Measurements from ENCODE around the gene YARS2. TPM values are rescaled to one million over a fixed set of nuclear protein-coding genes. Genes with fewer than 3 reads are reported as not detected.

Gene YARS2
- total RNA-seq, 2 donors from 2014 or later: 34.1 to 72.7 TPM

- Mint-ChIP-seq H3K9me3 (no peaks in the 10 kb centered on the region), H3K4me1 (peaks cover 21% of the 10 kb centered on the region), H3K36me3 (ENCODE audit: low read depth) (peaks cover 45% of the 10 kb centered on the region), H3K27me3 (ENCODE audit: insufficient read depth) (no peaks in the 10 kb centered on the region), H3K4me3 (peak overlapping the region; percentile 95), H3K27ac (peak overlapping the region; percentile 32)
- peaks cover 6% of the 10 kb centered on the region for H3K4me1 ChIP-seq (ENCODE audit: control insufficient read depth, insufficient read depth, low read length)
- no peaks in the 10 kb centered on the region for H3K9me3 ChIP-seq (ENCODE audit: control insufficient read depth, low read length)
- H3K27me3 ChIP-seq (ENCODE audit: control insufficient read depth, insufficient read depth, low read length, poor library complexity, severe bottlenecking): no peaks in the 10 kb centered on the region
- peaks cover 49% of the 10 kb centered on the region for H3K36me3 ChIP-seq (ENCODE audit: control insufficient read depth, insufficient read depth, low read length)
- H3K4me3 ChIP-seq (ENCODE audit: low read length): peak overlapping the region; percentile 94
- H3K27ac ChIP-seq (ENCODE audit: low read depth, low read length): no peak overlapping the region
- TF ChIP-seq, protein P1, sequence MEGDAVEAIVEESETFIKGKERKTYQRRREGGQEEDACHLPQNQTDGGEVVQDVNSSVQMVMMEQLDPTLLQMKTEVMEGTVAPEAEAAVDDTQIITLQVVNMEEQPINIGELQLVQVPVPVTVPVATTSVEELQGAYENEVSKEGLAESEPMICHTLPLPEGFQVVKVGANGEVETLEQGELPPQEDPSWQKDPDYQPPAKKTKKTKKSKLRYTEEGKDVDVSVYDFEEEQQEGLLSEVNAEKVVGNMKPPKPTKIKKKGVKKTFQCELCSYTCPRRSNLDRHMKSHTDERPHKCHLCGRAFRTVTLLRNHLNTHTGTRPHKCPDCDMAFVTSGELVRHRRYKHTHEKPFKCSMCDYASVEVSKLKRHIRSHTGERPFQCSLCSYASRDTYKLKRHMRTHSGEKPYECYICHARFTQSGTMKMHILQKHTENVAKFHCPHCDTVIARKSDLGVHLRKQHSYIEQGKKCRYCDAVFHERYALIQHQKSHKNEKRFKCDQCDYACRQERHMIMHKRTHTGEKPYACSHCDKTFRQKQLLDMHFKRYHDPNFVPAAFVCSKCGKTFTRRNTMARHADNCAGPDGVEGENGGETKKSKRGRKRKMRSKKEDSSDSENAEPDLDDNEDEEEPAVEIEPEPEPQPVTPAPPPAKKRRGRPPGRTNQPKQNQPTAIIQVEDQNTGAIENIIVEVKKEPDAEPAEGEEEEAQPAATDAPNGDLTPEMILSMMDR (conservative IDR thresholded peaks at IDR 0.05): no peak
- no peak for DNase-seq
- H3K9ac ChIP-seq (ENCODE audit: extremely low read depth, low read length, poor library complexity, severe bottlenecking): peak overlapping the region; percentile 84
- WGBS, 2 experiments (ENCODE audit: insufficient coverage in 1 of 2, insufficient read length in 1 of 2): 20 to 70% methylated on average over 1 to 2 of the region's 2 CpGs
Observed at GRCh38 chr12:32754111-32754510, 1.6 kb downstream of the YARS2 start.

GRCh38 chr12:32753605-32754004 is 2.1 kb downstream of the YARS2 start:
- H3K36me3 ChIP-seq (ENCODE audit: control insufficient read depth, insufficient read depth, low read length): peaks cover 54% of the 10 kb centered on the region
- Mint-ChIP-seq H3K36me3 (ENCODE audit: low read depth) (peaks cover 50% of the 10 kb centered on the region), H3K4me1 (peaks cover 21% of the 10 kb centered on the region), H3K4me3 (peak overlapping the region; percentile 95), H3K9me3 (no peaks in the 10 kb centered on the region), H3K27me3 (ENCODE audit: insufficient read depth) (no peaks in the 10 kb centered on the region), H3K27ac (peak overlapping the region; percentile 32)
- H3K27me3 ChIP-seq (ENCODE audit: control insufficient read depth, insufficient read depth, low read length, poor library complexity, severe bottlenecking): no peaks in the 10 kb centered on the region
- 80 to 89% methylated on average over 1 to 3 of the region's 4 CpGs for WGBS, 2 experiments (ENCODE audit: insufficient coverage in 1 of 2, insufficient read length in 1 of 2)
- no peaks in the 10 kb centered on the region for H3K9me3 ChIP-seq (ENCODE audit: control insufficient read depth, low read length)
- no peak overlapping the region for H3K27ac ChIP-seq (ENCODE audit: low read depth, low read length)
- H3K4me3 ChIP-seq (ENCODE audit: low read length): peak overlapping the region; percentile 94
- TF ChIP-seq, protein P1 (conservative IDR thresholded peaks at IDR 0.05): no peak
- DNase-seq: no peak
- peak overlapping the region; percentile 1 for H3K9ac ChIP-seq (ENCODE audit: extremely low read depth, low read length, poor library complexity, severe bottlenecking)
- peaks cover 6% of the 10 kb centered on the region for H3K4me1 ChIP-seq (ENCODE audit: control insufficient read depth, insufficient read depth, low read length)

DNA sequence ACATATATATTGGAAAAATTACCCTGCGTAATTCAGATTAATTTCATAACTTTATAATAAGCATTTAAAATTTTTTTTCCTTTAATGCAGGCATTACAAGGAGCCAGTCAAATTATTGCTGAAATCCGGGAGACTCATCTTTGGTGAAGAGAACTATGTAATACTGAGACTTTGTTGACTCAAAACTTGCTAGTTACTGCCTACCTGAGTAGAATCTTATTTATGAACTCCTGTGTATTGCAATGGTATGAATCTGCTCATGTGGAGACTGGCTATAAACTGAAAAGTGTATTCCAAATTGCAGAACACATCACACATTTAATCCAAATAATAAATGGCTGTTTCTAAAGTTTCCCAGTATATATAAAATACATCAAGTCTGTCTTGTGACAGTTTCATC is 12.4 kb downstream of the YARS2 start:
- no peak for DNase-seq
- Mint-ChIP-seq H3K9me3 (no peaks in the 10 kb centered on the region), H3K4me1 (peaks cover 5% of the 10 kb centered on the region), H3K36me3 (ENCODE audit: low read depth) (peaks cover 88% of the 10 kb centered on the region), H3K4me3 (no peak overlapping the region), H3K27me3 (ENCODE audit: insufficient read depth) (no peaks in the 10 kb centered on the region), H3K27ac (no peak overlapping the region)
- Histone ChIP-seq H3K36me3 (ENCODE audit: control insufficient read depth, insufficient read depth, low read length) (peaks cover 98% of the 10 kb centered on the region), H3K27ac (ENCODE audit: low read depth, low read length) (no peak overlapping the region), H3K9ac (ENCODE audit: extremely low read depth, low read length, poor library complexity, severe bottlenecking) (no peak overlapping the region), H3K4me1 (ENCODE audit: control insufficient read depth, insufficient read depth, low read length) (no peaks in the 10 kb centered on the region), H3K9me3 (ENCODE audit: control insufficient read depth, low read length) (no peaks in the 10 kb centered on the region), H3K27me3 (ENCODE audit: control insufficient read depth, insufficient read depth, low read length, poor library complexity, severe bottlenecking) (no peaks in the 10 kb centered on the region), H3K4me3 (ENCODE audit: low read length) (no peak overlapping the region)
- TF ChIP-seq, protein P1 (conservative IDR thresholded peaks at IDR 0.05): no peak
- 98 to 100% methylated on average over 1 to 2 of the region's 2 CpGs for WGBS, 2 experiments (ENCODE audit: insufficient coverage in 1 of 2, insufficient read length in 1 of 2)
